H1 (cell line): Measurements from ENCODE around the gene GRIFIN. TPM values are rescaled to one million over a fixed set of nuclear protein-coding genes. Genes with fewer than 3 reads are reported as not detected.

ENCODE experiments used
- CTCF ChIA-PET: fragments of 300-600 bp; sonication (Branson Sonifier 250); formaldehyde crosslinking; loops from one replicate; lab custom pipeline; 2021; ENCODE audit not compliant: partially characterized antibody; lab: Charles Lee
- POLR2A ChIA-PET: fragments of 300-600 bp; sonication (Branson Sonifier 250); formaldehyde crosslinking; loops from one replicate; lab custom pipeline; 2021; ENCODE audit warnings: inconsistent platforms; ENCODE audit not compliant: partially characterized antibody; lab: Charles Lee
- DNase-seq, 2 experiments: peaks; one replicate each; pipeline versions ENCODE4 v3.0.0 to v3.0.0-alpha.2; 2010 to 2022; ENCODE audit warnings: low spot score in 2 of 2, low read depth in 1 of 2, mixed read lengths in 1 of 2
- FAIRE-seq: peaks from 2 replicates; lab custom pipeline; 2011; peaks lifted over from hg19 to GRCh38; lab: Jason Lieb, UNC
- H2AFZ ChIP-seq: 2 replicates; pipeline ENCODE4 v1.8.1; 2012; ENCODE audit warnings: low read length, inconsistent platforms
- H2AK5ac ChIP-seq: 2 replicates; pipeline ENCODE4 v1.6.1; 2013; ENCODE audit warnings: low read depth, low read length
- H2BK120ac ChIP-seq: replicated peaks from 2 replicates; pipeline ENCODE3; 2013; ENCODE audit warnings: low read depth, low read length, inconsistent platforms
- H2BK12ac ChIP-seq: 2 replicates; pipeline ENCODE4 v1.6.1; 2013; ENCODE audit warnings: low read depth, low read length
- H2BK15ac ChIP-seq: 2 replicates; pipeline ENCODE4 v1.6.1; 2013; ENCODE audit warnings: low read length
- H2BK20ac ChIP-seq: 2 replicates; pipeline ENCODE4 v1.6.1; 2013; ENCODE audit warnings: low read length
- H2BK5ac ChIP-seq: 2 replicates; pipeline ENCODE4 v1.6.1; 2013; ENCODE audit warnings: low read depth, low read length
- H3K14ac ChIP-seq: 2 replicates; pipeline ENCODE4 v1.6.1; 2013; ENCODE audit warnings: inconsistent platforms; ENCODE audit not compliant: insufficient read length
- H3K18ac ChIP-seq: 2 replicates; pipeline ENCODE4 v1.6.1; 2013; ENCODE audit warnings: low read length; ENCODE audit errors: extremely low read depth
- H3K23ac ChIP-seq: 2 replicates; pipeline ENCODE4 v1.6.1; 2013; ENCODE audit warnings: inconsistent platforms; ENCODE audit not compliant: insufficient read length
- H3K23me2 ChIP-seq: 2 replicates; pipeline ENCODE4 v1.6.1; 2013; ENCODE audit warnings: low read depth, low read length
- H3K27ac ChIP-seq: 2 replicates; pipeline ENCODE4 v1.6.1; 2011; ENCODE audit warnings: low read depth, low read length, inconsistent platforms
- H3K27me3 ChIP-seq, 4 experiments: replicated peaks in 1 of 4; 1 replicate in 1 of 4; 2 replicates in 3 of 4; pipeline versions ENCODE4 v1.6.1 to v1.8.1; 2011 to 2013; ENCODE audit warnings: low read length in 3 of 4, mild to moderate bottlenecking in 3 of 4, inconsistent platforms in 2 of 4, mixed read lengths in 2 of 4, moderate library complexity in 1 of 4; ENCODE audit not compliant: control insufficient read depth in 3 of 4, insufficient read depth in 3 of 4; ENCODE audit errors: extremely low read depth in 1 of 4
- H3K36me3 ChIP-seq, 4 experiments: 2 replicates each; pipeline versions ENCODE4 v1.6.1 to v1.8.1; 2011 to 2013; ENCODE audit warnings: mild to moderate bottlenecking in 4 of 4, low read length in 3 of 4, moderate library complexity in 2 of 4, control low read depth in 1 of 4, inconsistent platforms in 1 of 4; ENCODE audit not compliant: insufficient read depth in 4 of 4, control insufficient read depth in 2 of 4
- H3K4ac ChIP-seq: replicated peaks from 2 replicates; pipeline ENCODE3; 2013; ENCODE audit warnings: low read length, low read depth, mixed read lengths, inconsistent platforms; ENCODE audit not compliant: insufficient read length
- H3K4me1 ChIP-seq, 4 experiments: replicated peaks in 1 of 4; 1 replicate in 1 of 4; 2 replicates in 3 of 4; pipeline versions ENCODE4 v1.6.1 to v1.8.1; 2011 to 2013; ENCODE audit warnings: low read length in 3 of 4, inconsistent platforms in 2 of 4, mixed read lengths in 1 of 4; ENCODE audit not compliant: insufficient read depth in 4 of 4, control insufficient read depth in 3 of 4
- H3K4me2 ChIP-seq, 2 experiments: 2 replicates each; pipeline versions ENCODE4 v1.6.1 to v1.8.1; 2011 to 2013; ENCODE audit warnings: low read depth in 2 of 2, low read length in 2 of 2, control low read depth in 1 of 2, inconsistent platforms in 1 of 2, mild to moderate bottlenecking in 1 of 2; ENCODE audit not compliant: insufficient read depth in 1 of 2
- H3K4me3 ChIP-seq, 4 experiments: fragments of 200-600, 300-600 bp in 1 of 4; sonication (generic), shearing (Covaris generic), sonication (Bioruptor Twin) in 1 of 4; 2 replicates each; pipeline versions ENCODE4 v1.5.1 to v1.8.1; 2011 to 2016; ENCODE audit warnings: low read length in 4 of 4, low read depth in 3 of 4, control low read depth in 2 of 4, inconsistent platforms in 2 of 4, mild to moderate bottlenecking in 2 of 4, mixed read lengths in 1 of 4, moderate library complexity in 1 of 4; ENCODE audit not compliant: insufficient read depth in 2 of 4; ENCODE audit errors: extremely low read depth in 1 of 4
- H3K56ac ChIP-seq: replicated peaks from 2 replicates; pipeline ENCODE3; 2013; ENCODE audit warnings: low read depth, mild to moderate bottlenecking, mixed read lengths, low read length, inconsistent platforms; ENCODE audit not compliant: insufficient read length
- H3K79me1 ChIP-seq: 2 replicates; pipeline ENCODE4 v1.6.1; 2013; ENCODE audit warnings: low read depth, low read length, control low read depth
- H3K79me2 ChIP-seq, 2 experiments: 2 replicates each; pipeline versions ENCODE4 v1.6.1 to v1.8.1; 2012 to 2013; ENCODE audit warnings: low read length in 2 of 2, mild to moderate bottlenecking in 2 of 2, inconsistent platforms in 1 of 2; ENCODE audit not compliant: insufficient read depth in 2 of 2, control insufficient read depth in 1 of 2
- H3K9ac ChIP-seq, 4 experiments: replicated peaks in 1 of 4; 1 replicate in 1 of 4; 2 replicates in 3 of 4; pipeline versions ENCODE4 v1.6.1 to v1.8.1; 2011 to 2013; ENCODE audit warnings: low read depth in 3 of 4, low read length in 3 of 4, control low read depth in 2 of 4, mild to moderate bottlenecking in 2 of 4, moderate library complexity in 2 of 4, inconsistent platforms in 1 of 4; ENCODE audit errors: extremely low read depth in 1 of 4
- H3K9me3 ChIP-seq, 2 experiments: 2 replicates each; pipeline versions ENCODE4 v1.6.1 to v1.8.1; 2012 to 2013; ENCODE audit warnings: mild to moderate bottlenecking in 2 of 2, moderate library complexity in 2 of 2, control low read depth in 1 of 2, inconsistent platforms in 1 of 2, low read depth in 1 of 2, low read length in 1 of 2, mixed read lengths in 1 of 2; ENCODE audit not compliant: insufficient read depth in 2 of 2
- H4K20me1 ChIP-seq, 2 experiments: replicated peaks in 1 of 2; 2 replicates each; pipeline versions ENCODE3 to v1.8.1; 2011 to 2013; ENCODE audit warnings: inconsistent platforms in 2 of 2, low read length in 2 of 2, mild to moderate bottlenecking in 1 of 2; ENCODE audit not compliant: insufficient read depth in 2 of 2, control insufficient read depth in 1 of 2
- H4K5ac ChIP-seq: 2 replicates; pipeline ENCODE4 v1.6.1; 2013; ENCODE audit warnings: low read length, low read depth, mixed read lengths, inconsistent platforms; ENCODE audit not compliant: insufficient read length
- H4K8ac ChIP-seq: 2 replicates; pipeline ENCODE4 v1.8.0; 2013; ENCODE audit warnings: mild to moderate bottlenecking, moderate library complexity, low read length, inconsistent platforms; ENCODE audit not compliant: insufficient read depth; ENCODE audit errors: extremely low read depth
- H4K91ac ChIP-seq: replicated peaks from 2 replicates; pipeline ENCODE3; 2013; ENCODE audit warnings: low read length, mixed read lengths, inconsistent platforms; ENCODE audit not compliant: insufficient read length
- TAF7 ChIP-seq: optimal IDR thresholded peaks from 2 replicates; pipeline ENCODE3; 2011; ENCODE audit warnings: low read depth, mild to moderate bottlenecking, inconsistent platforms, low read length, moderate library complexity, borderline replicate concordance
- TBP ChIP-seq: IDR thresholded peaks from 2 replicates; pipeline ENCODE4 v1.6.1; 2011; ENCODE audit warnings: low read depth, low read length, improper control_type of control experiment
- YY1 ChIP-seq: IDR thresholded peaks from 2 replicates; pipeline ENCODE4 v1.6.1; 2011; ENCODE audit warnings: low read depth, mild to moderate bottlenecking, low read length
- WGBS, 2 experiments: shearing (Covaris generic) in 1 of 2; methylation state at CpG; one replicate each; pipeline versions ENCODE4 v1.1.6 to v1.1.7; 2013 to 2015; ENCODE audit warnings: low lambda C conversion rate in 2 of 2, mixed read lengths in 2 of 2, inconsistent platforms in 1 of 2, low coverage in 1 of 2, missing lambda C conversion rate in 1 of 2; ENCODE audit not compliant: insufficient replicate concordance in 2 of 2, insufficient coverage in 1 of 2, insufficient read length in 1 of 2; ENCODE audit errors: extremely low coverage in 1 of 2, missing lambda C conversion rate in 1 of 2; 5-methylcytosine and 5-hydroxymethylcytosine counted together
- polyA plus RNA-seq, 7 experiments: library from polyadenylated mRNA; depleted of rRNA in 3 of 7; stranded (reverse) in 5 of 7; unstranded in 2 of 7; fragments of >200 nt in 5 of 7; fragments of 200-250 nt in 2 of 7; gene quantifications; 1 replicate in 5 of 7; 2 replicates in 1 of 7; 4 replicates in 1 of 7; pipeline versions ENCODE4 v1.2.1 to v1.2.3, GENCODE V29; 2011 to 2013; ENCODE audit warnings: missing spikeins in 2 of 7, mixed read lengths in 2 of 7
- total RNA-seq: library from RNA; stranded (reverse); fragmentation: NEBNext Ultra II Directional; extraction: Animal tissue kit (Norgen Biotek cat#: 25700); gene quantifications from 2 replicates; pipeline ENCODE4 v1.2.1, GENCODE V29; 2021

The GRIFIN gene
- total and polyA plus RNA-seq, 2 of the 8 experiments (the other 6 are each of a cell fraction or from before 2014, with no cell fraction given), result not detected

DNA sequence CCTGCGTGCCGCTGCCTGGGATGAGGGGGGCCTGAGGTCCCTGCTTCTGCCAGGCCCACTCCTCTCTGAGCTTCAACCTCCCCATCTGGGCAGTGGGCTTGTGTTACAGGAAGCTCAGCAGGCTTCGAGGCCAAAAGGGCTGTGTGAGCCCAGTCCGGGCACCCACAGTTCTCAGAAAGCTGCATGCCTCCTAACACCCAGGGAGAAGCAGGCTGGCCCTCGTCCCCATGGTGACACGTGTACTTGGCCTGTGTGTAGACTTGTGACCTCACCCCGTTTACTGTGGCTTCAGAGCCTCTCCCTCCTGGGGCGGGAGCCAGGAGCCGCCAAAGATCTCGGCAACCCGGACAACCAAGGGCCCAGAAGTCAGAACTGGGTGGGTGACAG lies 2.2 kb upstream of the GRIFIN start:
- H2AFZ ChIP-seq, result no peak overlapping the region
- H2BK12ac ChIP-seq, result peak overlapping the region; percentile 97; the same call in 1 of the 2 replicates
- no peaks in the 10 kb centered on the region; a peak in 2 of 7 replicates for H3K27me3 ChIP-seq
- peak overlapping the region; percentile 44 for H3K4ac ChIP-seq
- FAIRE-seq (no peak), DNase-seq (no peak)
- H3K23ac ChIP-seq, result no peak overlapping the region
- no peaks in the 10 kb centered on the region; the same call in 1 of the 2 replicates for H3K23me2 ChIP-seq
- H3K18ac ChIP-seq, result no peak overlapping the region
- H2BK120ac ChIP-seq, result no peak overlapping the region
- no peaks in the 10 kb centered on the region for H4K20me1 ChIP-seq
- H4K8ac ChIP-seq, result no peak overlapping the region; the same call in 1 of the 2 replicates
- H3K79me2 ChIP-seq, result no peaks in the 10 kb centered on the region
- no peaks in the 10 kb centered on the region; a peak in 1 of 4 replicates for H3K9me3 ChIP-seq
- no peak overlapping the region for H2AK5ac ChIP-seq
- H4K5ac ChIP-seq, result no peak overlapping the region
- peaks cover 0 to 34% (median 20%) of the 10 kb centered on the region in 4 experiments; a peak in 6 of 7 replicates for H3K4me1 ChIP-seq
- H3K27ac ChIP-seq, result no peak overlapping the region
- H2BK5ac ChIP-seq, result peak overlapping the region; percentile 78; the same call in 1 of the 2 replicates
- peak overlapping the region; percentile 68 for H4K91ac ChIP-seq
- no peak overlapping the region for H3K14ac ChIP-seq
- ChIA-PET POLR2A (interaction anchor here (2.1 to 2.5 kb wide), 2 partner anchors 10 to 46 kb away, joined by 8 to 11 read pairs; no protein-coding TSS in a partner anchor), CTCF (interaction anchor here (0.5 to 3.6 kb wide), 16 partner anchors 8 to 192 kb away, joined by 3 to 24 read pairs (median 4); no protein-coding TSS in a partner anchor)
- TF ChIP-seq YY1 (no peak), TBP (no peak), TAF7 (no peak)
- H3K36me3 ChIP-seq, result no peaks in the 10 kb centered on the region
- 83% methylated on average over 11 of the region's 11 CpGs; no CpG with 5 or more reads in 1 of the 2 experiments for WGBS, 2 experiments
- no peak overlapping the region for H3K56ac ChIP-seq
- no peak overlapping the region for H3K9ac ChIP-seq
- no peaks in the 10 kb centered on the region for H3K79me1 ChIP-seq
- peak overlapping the region; percentile 99; the same call in 1 of the 2 replicates for H2BK15ac ChIP-seq
- 0 out of 2 replicates have a peak overlapping the region, but pooled peaks have one; percentile 80 for H2BK20ac ChIP-seq
- no peak overlapping the region for H3K4me3 ChIP-seq
- H3K4me2 ChIP-seq, result no peak overlapping the region
